ENCODE measurements around the gene ARPC1A. TPM values are rescaled to one million over a fixed set of nuclear protein-coding genes. Genes with fewer than 3 reads are reported as not detected.

Gene ARPC1A
- total and polyA plus RNA-seq, 2 of the 8 experiments (the other 6 are each of a cell fraction or from before 2014, with no cell fraction given), result 123 to 155 TPM

DNA sequence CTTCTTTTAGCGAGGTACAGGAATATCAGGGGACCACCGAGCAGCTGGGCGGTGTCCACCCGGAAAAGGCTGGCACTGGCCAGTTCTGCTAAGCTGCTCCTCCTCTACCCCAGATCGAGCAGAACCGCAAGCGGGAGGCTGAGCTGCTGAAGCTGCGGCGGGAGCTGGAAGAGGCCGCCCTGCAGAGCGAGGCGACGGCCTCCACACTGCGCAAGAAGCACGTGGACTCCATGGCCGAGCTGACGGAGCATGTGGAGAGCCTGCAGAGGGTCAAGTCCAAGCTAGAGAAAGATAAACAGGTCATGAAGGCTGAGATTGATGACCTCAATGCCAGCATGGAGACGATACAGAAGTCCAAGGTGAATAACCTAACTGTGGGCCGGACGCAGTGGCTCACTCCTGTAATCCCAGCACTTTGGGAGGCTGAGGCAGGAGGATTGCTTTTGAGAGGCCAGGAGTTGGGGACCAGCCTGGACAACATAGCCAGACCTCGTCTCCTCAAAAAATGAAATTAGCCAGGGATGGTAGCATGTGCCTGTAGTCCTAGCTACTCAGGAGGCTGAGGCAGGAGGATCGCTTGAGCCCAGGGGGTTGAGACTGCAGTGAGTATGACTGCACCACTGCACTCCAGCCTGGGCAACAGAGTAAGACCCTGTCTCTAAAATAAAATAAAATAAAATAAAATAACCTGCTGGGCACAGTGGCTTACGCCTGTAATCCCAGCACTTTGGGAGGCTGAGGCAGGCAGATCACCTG is 37.7 kb upstream of the ARPC1A start:
- Histone ChIP-seq H4K20me1 (replicated peaks in 1 of 2; ENCODE audit: control insufficient read depth in 1 of 2, insufficient read depth in 2 of 2, low read length in 2 of 2) (no peaks in the 10 kb centered on the region), H2BK5ac (ENCODE audit: low read depth, low read length) (no peak overlapping the region), H4K5ac (ENCODE audit: insufficient read length, low read depth, low read length) (no peak overlapping the region), H2AK5ac (ENCODE audit: low read depth, low read length) (no peak overlapping the region), H3K27me3 (replicated peaks in 1 of 4; ENCODE audit: control insufficient read depth in 3 of 4, extremely low read depth in 1 of 4, insufficient read depth in 3 of 4, low read length in 3 of 4) (no peaks in the 10 kb centered on the region), H3K23ac (ENCODE audit: insufficient read length) (no peak overlapping the region), H4K8ac (ENCODE audit: extremely low read depth, insufficient read depth, low read length) (no peak overlapping the region), H3K9me3 (ENCODE audit: insufficient read depth in 2 of 2, low read depth in 1 of 2, low read length in 1 of 2) (no peaks in the 10 kb centered on the region), H4K91ac (replicated peaks; ENCODE audit: insufficient read length, low read length) (no peak overlapping the region), H2AFZ (ENCODE audit: low read length) (no peak overlapping the region), H3K79me1 (ENCODE audit: low read depth, low read length) (no peaks in the 10 kb centered on the region), H3K18ac (ENCODE audit: extremely low read depth, low read length) (no peak overlapping the region), H3K14ac (ENCODE audit: insufficient read length) (no peak overlapping the region), H3K4me2 (ENCODE audit: insufficient read depth in 1 of 2, low read depth in 2 of 2, low read length in 2 of 2) (no peak overlapping the region), H2BK20ac (ENCODE audit: low read length) (no peak overlapping the region), H3K56ac (replicated peaks; ENCODE audit: insufficient read length, low read depth, low read length) (no peak overlapping the region), H3K4me3 (ENCODE audit: extremely low read depth in 1 of 4, insufficient read depth in 2 of 4, low read depth in 3 of 4, low read length in 4 of 4) (no peak overlapping the region), H3K4me1 (replicated peaks in 1 of 4; ENCODE audit: control insufficient read depth in 3 of 4, insufficient read depth in 4 of 4, low read length in 3 of 4) (peaks cover 0 to 4% (median 0%) of the 10 kb centered on the region in 4 experiments; a peak in 1 of 7 replicates), H3K9ac (replicated peaks in 1 of 4; ENCODE audit: extremely low read depth in 1 of 4, low read depth in 3 of 4, low read length in 3 of 4) (no peak overlapping the region), H3K27ac (ENCODE audit: low read depth, low read length) (no peak overlapping the region), H3K23me2 (ENCODE audit: low read depth, low read length) (no peaks in the 10 kb centered on the region), H3K79me2 (ENCODE audit: control insufficient read depth in 1 of 2, insufficient read depth in 2 of 2, low read length in 2 of 2) (no peaks in the 10 kb centered on the region), H3K36me3 (ENCODE audit: control insufficient read depth in 2 of 4, insufficient read depth in 4 of 4, low read length in 3 of 4) (no peaks in the 10 kb centered on the region), H2BK120ac (replicated peaks; ENCODE audit: low read depth, low read length) (no peak overlapping the region), H3K4ac (replicated peaks; ENCODE audit: insufficient read length, low read depth, low read length) (no peak overlapping the region), H2BK12ac (ENCODE audit: low read depth, low read length) (no peak overlapping the region), H2BK15ac (ENCODE audit: low read length) (no peak overlapping the region)
- POLR2A ChIA-PET (ENCODE audit: partially characterized antibody), result interaction anchor here (0.5 kb wide), 1 partner anchor 15 kb away, joined by 3 read pairs; the partner anchor contains the start of gene MYH16
- CTCF ChIA-PET (ENCODE audit: partially characterized antibody), result interaction anchor here (0.7 to 1.4 kb wide), 4 partner anchors 10 to 251 kb away, joined by 3 to 4 read pairs (median 3); no protein-coding TSS in a partner anchor
- 94% methylated on average over 23 of the region's 23 CpGs; no CpG with 5 or more reads in 1 of the 2 experiments for WGBS, 2 experiments (ENCODE audit: extremely low coverage in 1 of 2, insufficient coverage in 1 of 2, insufficient read length in 1 of 2, insufficient replicate concordance in 2 of 2, low coverage in 1 of 2, low lambda C conversion rate in 2 of 2, missing lambda C conversion rate in 1 of 2)
- FAIRE-seq (no peak), DNase-seq (ENCODE audit: low read depth in 1 of 2, low spot score in 2 of 2) (no peak)
- TF ChIP-seq RNF2 (IDR thresholded peaks at IDR 0.05; ENCODE audit: borderline replicate concordance, low read depth, low read length, missing control alignments, poor library complexity, severe bottlenecking) (no peak), BRCA1 (IDR thresholded peaks at IDR 0.05; ENCODE audit: low read depth, low read length) (no peak), CBX8 (IDR thresholded peaks at IDR 0.05; ENCODE audit: borderline replicate concordance, low read depth, low read length) (no peak), NRF1 (IDR thresholded peaks at IDR 0.05; ENCODE audit: low read depth, low read length) (no peak), CHD1 (IDR thresholded peaks at IDR 0.05; ENCODE audit: low read depth, low read length) (no peak), RFX5 (IDR thresholded peaks at IDR 0.05; ENCODE audit: borderline replicate concordance, low read depth, low read length) (no peak), TAF1 (IDR thresholded peaks at IDR 0.05; ENCODE audit: low read depth, low read length) (no peak), SP4 (IDR thresholded peaks at IDR 0.05; ENCODE audit: low read length) (no peak), CBX5 (IDR thresholded peaks at IDR 0.05; ENCODE audit: low read depth, low read length) (no peak), YY1 (IDR thresholded peaks at IDR 0.05; ENCODE audit: low read depth, low read length) (no peak), POU5F1 (IDR thresholded peaks at IDR 0.05; ENCODE audit: low read depth, low read length) (no peak)
- TF ChIP-seq, protein P1, sequence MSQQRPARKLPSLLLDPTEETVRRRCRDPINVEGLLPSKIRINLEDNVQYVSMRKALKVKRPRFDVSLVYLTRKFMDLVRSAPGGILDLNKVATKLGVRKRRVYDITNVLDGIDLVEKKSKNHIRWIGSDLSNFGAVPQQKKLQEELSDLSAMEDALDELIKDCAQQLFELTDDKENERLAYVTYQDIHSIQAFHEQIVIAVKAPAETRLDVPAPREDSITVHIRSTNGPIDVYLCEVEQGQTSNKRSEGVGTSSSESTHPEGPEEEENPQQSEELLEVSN (IDR thresholded peaks at IDR 0.05), result no peak
